K562 (cell line): ENCODE results near the gene ABHD16A. TPM values are rescaled to one million over a fixed set of nuclear protein-coding genes. Genes with fewer than 3 reads are reported as not detected.

Experiments used
- FOXO4 ChIP-seq: fragments of 450-650 bp; formaldehyde crosslinking; IDR thresholded peaks from 2 replicates; pipeline ENCODE4 v1.4.0; 2020; ENCODE audit warnings: mild to moderate bottlenecking, moderate library complexity
- GTF3C2 ChIP-seq: IDR thresholded peaks from 3 replicates; pipeline ENCODE4 v1.6.1; 2011; ENCODE audit warnings: borderline replicate concordance, mild to moderate bottlenecking, moderate library complexity; ENCODE audit not compliant: insufficient read length; ENCODE audit errors: extremely low read depth
- KLF10 ChIP-seq: fragments of 250-450 bp; sonication (Bioruptor Pico); IDR thresholded peaks from 2 replicates; pipeline ENCODE4 v1.6.1; 2021; ENCODE audit warnings: matching md5 sums
- NR2C1 ChIP-seq, 2 experiments: fragments of 450-650 bp; IDR thresholded peaks; 2 replicates each; pipeline ENCODE4 v1.6.1; 2017; ENCODE audit warnings: mild to moderate bottlenecking in 2 of 2, antibody characterized with exemption in 1 of 2, inconsistent platforms in 1 of 2, missing compliant biosample characterization in 1 of 2, missing genetic modification characterization in 1 of 2
- RFX1 ChIP-seq: fragments of 450-650 bp; IDR thresholded peaks from 2 replicates; pipeline ENCODE4 v1.6.1; 2016; ENCODE audit warnings: mild to moderate bottlenecking, moderate library complexity
- TCFL5 ChIP-seq: fragments of 250-450 bp; sonication (Bioruptor Pico); conservative IDR thresholded peaks from 2 replicates; pipeline ENCODE4 v1.6.1; 2021; ENCODE audit warnings: mild to moderate bottlenecking, moderate library complexity, matching md5 sums
- ZBTB12 ChIP-seq: fragments of 250-450 bp; sonication (Bioruptor Pico); IDR thresholded peaks from 2 replicates; pipeline ENCODE4 v1.4.0; 2020
- ZBTB8A ChIP-seq: fragments of 450-650 bp; IDR thresholded peaks from 2 replicates; pipeline ENCODE4 v1.6.1; 2018; ENCODE audit warnings: mild to moderate bottlenecking, moderate library complexity; ENCODE audit not compliant: partially characterized antibody
- ZFPM2 ChIP-seq: fragments of 250-450 bp; sonication (Bioruptor Pico); IDR thresholded peaks from 2 replicates; pipeline ENCODE4 v1.5.1; 2022; ENCODE audit warnings: mild to moderate bottlenecking
- ZNF165 ChIP-seq: fragments of 250-450 bp; sonication (Bioruptor Pico); IDR thresholded peaks from 2 replicates; pipeline ENCODE4 v1.4.0; 2020; ENCODE audit warnings: borderline replicate concordance
- ZNF507 ChIP-seq: conservative IDR thresholded peaks from 2 replicates; pipeline ENCODE4 v1.6.1; 2017; ENCODE audit warnings: missing genetic modification characterization, missing compliant biosample characterization
- ZSCAN32 ChIP-seq: fragments of 450-650 bp; formaldehyde crosslinking; IDR thresholded peaks from 2 replicates; pipeline ENCODE4 v1.4.0; 2020; ENCODE audit warnings: mild to moderate bottlenecking, moderate library complexity
- polyA plus RNA-seq, 8 experiments: library from polyadenylated mRNA; depleted of rRNA in 4 of 8; stranded (reverse) in 5 of 8; unstranded in 3 of 8; fragments of >200 nt; fragmentation: Nextera tagmentation in 2 of 8; fragmentation: Illumina TruSeq in 1 of 8; extraction: Ambion mirVana in 2 of 8; extraction: Trizol in 1 of 8; gene quantifications; 2 replicates each; pipeline versions ENCODE4 v1.2.1 to v1.2.3, GENCODE V29; 2011 to 2014; ENCODE audit warnings: inconsistent platforms in 1 of 8, missing spikeins in 1 of 8
- total RNA-seq, 7 experiments: library from RNA; depleted of rRNA in 6 of 7; stranded (reverse); fragments of >200 nt in 6 of 7; fragmentation: Illumina TruSeq in 2 of 7; extraction: Trizol in 2 of 7; gene quantifications; 2 replicates each; pipeline versions ENCODE4 v1.2.1 to v1.2.3, GENCODE V29; 2011 to 2021; ENCODE audit warnings: low replicate concordance in 1 of 7
- TF ChIP-seq, protein P1 (sequence below), 2 experiments: IDR thresholded peaks in 1 of 2; conservative IDR thresholded peaks in 1 of 2; 2 replicates each; pipeline ENCODE4 v1.6.1; 2016; ENCODE audit warnings: low read depth in 2 of 2, mild to moderate bottlenecking in 1 of 2, missing compliant biosample characterization in 1 of 2, missing genetic modification characterization in 1 of 2, moderate library complexity in 1 of 2
- TF ChIP-seq, protein P2 (sequence below): sonication (generic); formaldehyde crosslinking; IDR thresholded peaks from 2 replicates; pipeline ENCODE4 v1.8.0; 2022; ENCODE audit warnings: missing genetic modification reagents, mild to moderate bottlenecking, borderline replicate concordance

The ABHD16A gene
- total and polyA plus RNA-seq, 9 of the 15 experiments (the other 6 are each of a cell fraction or from before 2014, with no cell fraction given) = 25.8 to 120 (median 81.6) TPM

- no peak for TF ChIP-seq GTF3C2
- TF ChIP-seq, protein P1, sequence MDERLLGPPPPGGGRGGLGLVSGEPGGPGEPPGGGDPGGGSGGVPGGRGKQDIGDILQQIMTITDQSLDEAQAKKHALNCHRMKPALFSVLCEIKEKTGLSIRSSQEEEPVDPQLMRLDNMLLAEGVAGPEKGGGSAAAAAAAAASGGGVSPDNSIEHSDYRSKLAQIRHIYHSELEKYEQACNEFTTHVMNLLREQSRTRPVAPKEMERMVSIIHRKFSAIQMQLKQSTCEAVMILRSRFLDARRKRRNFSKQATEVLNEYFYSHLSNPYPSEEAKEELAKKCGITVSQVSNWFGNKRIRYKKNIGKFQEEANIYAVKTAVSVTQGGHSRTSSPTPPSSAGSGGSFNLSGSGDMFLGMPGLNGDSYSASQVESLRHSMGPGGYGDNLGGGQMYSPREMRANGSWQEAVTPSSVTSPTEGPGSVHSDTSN (CRISPR knock-in tag; IDR thresholded peaks at IDR 0.05; ENCODE audit: low read depth) = peak; percentile 11; the same call in 1 of the 2 replicates
- TF ChIP-seq, protein P1 (tag; conservative IDR thresholded peaks at IDR 0.05; ENCODE audit: low read depth) = peak; percentile 28; the same call in 1 of the 2 replicates
- peak; percentile 88 for TF ChIP-seq ZBTB12 (CRISPR knock-in tag)
- TF ChIP-seq KLF10 = no peak
- TF ChIP-seq ZFPM2 (CRISPR knock-in tag) = no peak; the same call in 1 of the 2 replicates
- TF ChIP-seq RFX1 = no peak
- TF ChIP-seq ZBTB8A = no peak
- no peak; the same call in 1 of the 2 replicates for TF ChIP-seq TCFL5 (CRISPR knock-in tag)
- peak; percentile 65; the same call in 1 of the 2 replicates for TF ChIP-seq FOXO4 (CRISPR knock-in tag)
- TF ChIP-seq, protein P2, sequence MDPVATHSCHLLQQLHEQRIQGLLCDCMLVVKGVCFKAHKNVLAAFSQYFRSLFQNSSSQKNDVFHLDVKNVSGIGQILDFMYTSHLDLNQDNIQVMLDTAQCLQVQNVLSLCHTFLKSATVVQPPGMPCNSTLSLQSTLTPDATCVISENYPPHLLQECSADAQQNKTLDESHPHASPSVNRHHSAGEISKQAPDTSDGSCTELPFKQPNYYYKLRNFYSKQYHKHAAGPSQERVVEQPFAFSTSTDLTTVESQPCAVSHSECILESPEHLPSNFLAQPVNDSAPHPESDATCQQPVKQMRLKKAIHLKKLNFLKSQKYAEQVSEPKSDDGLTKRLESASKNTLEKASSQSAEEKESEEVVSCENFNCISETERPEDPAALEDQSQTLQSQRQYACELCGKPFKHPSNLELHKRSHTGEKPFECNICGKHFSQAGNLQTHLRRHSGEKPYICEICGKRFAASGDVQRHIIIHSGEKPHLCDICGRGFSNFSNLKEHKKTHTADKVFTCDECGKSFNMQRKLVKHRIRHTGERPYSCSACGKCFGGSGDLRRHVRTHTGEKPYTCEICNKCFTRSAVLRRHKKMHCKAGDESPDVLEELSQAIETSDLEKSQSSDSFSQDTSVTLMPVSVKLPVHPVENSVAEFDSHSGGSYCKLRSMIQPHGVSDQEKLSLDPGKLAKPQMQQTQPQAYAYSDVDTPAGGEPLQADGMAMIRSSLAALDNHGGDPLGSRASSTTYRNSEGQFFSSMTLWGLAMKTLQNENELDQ = no peak
- TF ChIP-seq NR2C1 (IDR thresholded peaks at IDR 0.05) = no peak
- TF ChIP-seq NR2C1 (tag; IDR thresholded peaks at IDR 0.05) = no peak
- peak; percentile 78 for TF ChIP-seq ZSCAN32 (CRISPR knock-in tag)
- TF ChIP-seq ZNF165 (CRISPR knock-in tag) = peak; percentile 61; the same call in 1 of the 2 replicates
- no peak for TF ChIP-seq ZNF507
Measured at GRCh38 chr6:31702819-31703716, at the start of gene ABHD16A (continued).
